ENCODE data around the gene LAIR2.

The LAIR2 gene

DNA sequence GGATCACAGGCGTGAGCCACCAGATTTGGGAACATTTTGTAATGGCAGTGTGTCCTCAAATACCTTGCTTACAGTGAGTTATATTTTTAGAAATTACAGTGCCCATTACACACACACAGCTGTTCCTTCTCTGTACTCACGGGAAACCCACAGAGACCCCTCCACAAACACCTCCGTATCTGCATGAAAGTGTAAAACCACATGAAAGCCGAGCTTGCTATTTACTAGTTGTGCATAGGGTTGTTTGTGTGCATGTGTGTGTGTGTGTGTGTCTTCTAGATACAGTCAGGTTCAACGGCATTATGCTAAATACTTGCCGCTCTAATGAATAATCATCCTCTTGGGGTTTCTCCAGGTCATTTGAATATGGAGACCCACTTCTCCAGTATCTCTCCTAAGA, 48.7 kb downstream of the LAIR2 start:
- DNase-seq (ENCODE audit: low read depth) = no peak
- TF ChIP-seq, protein P1, sequence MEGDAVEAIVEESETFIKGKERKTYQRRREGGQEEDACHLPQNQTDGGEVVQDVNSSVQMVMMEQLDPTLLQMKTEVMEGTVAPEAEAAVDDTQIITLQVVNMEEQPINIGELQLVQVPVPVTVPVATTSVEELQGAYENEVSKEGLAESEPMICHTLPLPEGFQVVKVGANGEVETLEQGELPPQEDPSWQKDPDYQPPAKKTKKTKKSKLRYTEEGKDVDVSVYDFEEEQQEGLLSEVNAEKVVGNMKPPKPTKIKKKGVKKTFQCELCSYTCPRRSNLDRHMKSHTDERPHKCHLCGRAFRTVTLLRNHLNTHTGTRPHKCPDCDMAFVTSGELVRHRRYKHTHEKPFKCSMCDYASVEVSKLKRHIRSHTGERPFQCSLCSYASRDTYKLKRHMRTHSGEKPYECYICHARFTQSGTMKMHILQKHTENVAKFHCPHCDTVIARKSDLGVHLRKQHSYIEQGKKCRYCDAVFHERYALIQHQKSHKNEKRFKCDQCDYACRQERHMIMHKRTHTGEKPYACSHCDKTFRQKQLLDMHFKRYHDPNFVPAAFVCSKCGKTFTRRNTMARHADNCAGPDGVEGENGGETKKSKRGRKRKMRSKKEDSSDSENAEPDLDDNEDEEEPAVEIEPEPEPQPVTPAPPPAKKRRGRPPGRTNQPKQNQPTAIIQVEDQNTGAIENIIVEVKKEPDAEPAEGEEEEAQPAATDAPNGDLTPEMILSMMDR (conservative IDR thresholded peaks at IDR 0.05; ENCODE audit: low read length) = no peak
- H3K4me3 ChIP-seq (ENCODE audit: low read length) = no peak overlapping the region

DNA sequence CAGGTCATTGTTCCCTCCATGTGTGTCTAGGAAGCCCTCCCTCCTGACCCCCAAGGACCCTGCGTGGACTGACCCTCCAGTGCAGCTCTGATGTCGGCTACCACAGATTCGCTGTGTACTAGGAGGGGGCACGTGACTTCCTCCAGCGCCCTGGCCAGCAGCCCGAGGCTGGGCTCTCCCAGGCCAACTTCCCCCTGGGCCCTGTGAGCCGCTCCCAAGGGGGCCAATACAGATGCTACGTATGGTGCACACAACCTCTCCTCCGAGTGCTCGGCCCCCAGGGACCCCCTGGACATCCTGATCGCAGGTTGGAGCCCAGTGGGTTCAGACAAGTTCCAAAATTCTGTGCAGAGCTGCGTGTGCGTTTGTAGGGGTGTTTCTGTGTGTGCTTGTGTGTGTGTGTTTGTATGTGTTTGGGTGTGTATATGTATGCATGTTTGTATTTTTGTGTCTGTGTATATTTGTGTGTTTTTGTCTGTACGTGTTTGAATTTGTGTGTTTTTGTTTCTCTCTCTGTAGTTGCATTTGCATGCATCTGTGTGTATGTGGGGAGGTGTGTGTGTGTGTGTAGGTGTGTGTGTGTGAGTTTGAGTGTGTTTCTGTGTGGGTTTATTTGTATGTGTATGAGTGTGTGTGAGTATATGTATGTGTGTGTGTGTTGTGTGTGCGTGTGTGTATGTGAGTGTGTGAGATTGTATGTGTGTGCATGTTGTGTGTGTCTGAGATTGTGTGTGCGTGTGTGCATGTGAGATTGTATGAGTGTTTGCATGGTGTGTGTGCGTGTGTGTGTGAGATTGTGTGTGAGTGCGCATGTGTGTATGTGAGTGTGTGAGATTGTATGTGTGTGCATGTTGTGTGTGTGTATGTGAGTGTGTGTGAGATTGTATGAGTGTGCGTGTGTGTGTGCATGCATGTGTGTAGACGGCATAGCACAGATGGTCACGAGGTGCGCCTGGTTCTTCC, 49.6 kb downstream of the LAIR2 start:
- H3K4me3 ChIP-seq (ENCODE audit: low read length) = no peak overlapping the region
- DNase-seq (ENCODE audit: low read depth) = no peak
- TF ChIP-seq, protein P1 (conservative IDR thresholded peaks at IDR 0.05; ENCODE audit: low read length) = no peak

DNA sequence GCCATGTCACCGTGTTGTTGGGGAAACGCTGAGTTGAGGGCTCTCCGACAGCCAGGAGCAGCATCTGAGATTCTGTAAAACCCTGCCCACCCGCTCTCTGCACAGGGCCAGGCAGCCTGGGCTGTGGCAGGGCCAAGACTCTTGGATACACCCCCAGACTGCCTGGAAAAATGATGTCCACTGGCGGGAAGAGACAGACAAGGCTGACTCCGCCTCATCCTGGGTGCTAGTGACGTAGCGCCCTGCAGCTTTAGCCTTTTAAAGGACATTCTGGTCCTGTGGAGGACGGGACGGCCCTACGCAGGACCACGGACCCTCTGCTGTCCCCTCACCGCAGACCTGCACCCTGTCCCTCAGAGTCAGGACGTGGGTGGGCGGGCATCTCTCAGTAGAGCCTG, 50.3 kb downstream of the LAIR2 start:
- no peak overlapping the region for H3K4me3 ChIP-seq (ENCODE audit: low read length)
- TF ChIP-seq, protein P1 (conservative IDR thresholded peaks at IDR 0.05; ENCODE audit: low read length) = no peak
- no peak for DNase-seq (ENCODE audit: low read depth)

DNA sequence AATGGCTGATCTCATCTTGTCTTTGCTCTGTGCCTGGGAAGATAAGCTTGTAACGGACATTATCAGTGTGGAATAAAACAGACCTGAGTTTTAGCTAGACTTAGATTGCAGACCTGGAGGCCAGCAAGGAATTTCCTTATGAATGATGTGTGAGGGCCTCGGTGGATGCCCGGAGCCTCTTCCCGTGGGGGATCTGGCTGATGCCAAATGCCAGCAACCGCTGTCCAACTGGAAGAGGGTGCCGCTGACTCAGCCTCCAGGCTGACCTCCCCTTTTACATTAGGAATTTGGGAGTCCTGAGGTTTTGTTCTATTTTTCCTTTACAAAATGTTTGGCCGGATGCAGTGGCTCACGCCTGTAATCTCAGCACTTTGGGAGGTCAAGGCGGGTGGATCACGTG, 51.4 kb downstream of the LAIR2 start:
- H3K4me3 ChIP-seq (ENCODE audit: low read length) = no peak overlapping the region
- no peak for DNase-seq (ENCODE audit: low read depth)
- TF ChIP-seq, protein P1 (conservative IDR thresholded peaks at IDR 0.05; ENCODE audit: low read length) = no peak

DNA sequence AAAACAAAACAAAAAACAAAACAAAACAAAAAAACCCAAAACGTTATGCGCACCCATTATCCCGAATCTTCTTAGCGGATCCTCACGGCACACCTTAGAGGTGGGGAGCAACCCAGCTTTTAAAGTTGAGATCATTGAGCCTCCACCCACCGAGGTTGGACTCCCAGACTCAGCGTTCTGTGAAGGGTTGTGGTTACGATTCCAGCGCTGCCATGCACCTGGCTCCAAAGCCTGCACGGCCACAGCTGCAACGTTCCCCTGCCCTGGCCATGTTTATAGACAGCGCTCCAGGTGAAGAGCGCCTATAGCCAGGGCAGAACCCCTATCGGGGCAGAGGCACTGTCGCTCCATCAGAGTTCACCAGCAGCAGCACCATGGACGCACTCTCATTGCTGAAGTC, 52.3 kb downstream of the LAIR2 start:
- H3K4me3 ChIP-seq (ENCODE audit: low read length) = no peak overlapping the region
- DNase-seq (ENCODE audit: low read depth) = no peak
- TF ChIP-seq, protein P1 (conservative IDR thresholded peaks at IDR 0.05; ENCODE audit: low read length) = no peak

DNA sequence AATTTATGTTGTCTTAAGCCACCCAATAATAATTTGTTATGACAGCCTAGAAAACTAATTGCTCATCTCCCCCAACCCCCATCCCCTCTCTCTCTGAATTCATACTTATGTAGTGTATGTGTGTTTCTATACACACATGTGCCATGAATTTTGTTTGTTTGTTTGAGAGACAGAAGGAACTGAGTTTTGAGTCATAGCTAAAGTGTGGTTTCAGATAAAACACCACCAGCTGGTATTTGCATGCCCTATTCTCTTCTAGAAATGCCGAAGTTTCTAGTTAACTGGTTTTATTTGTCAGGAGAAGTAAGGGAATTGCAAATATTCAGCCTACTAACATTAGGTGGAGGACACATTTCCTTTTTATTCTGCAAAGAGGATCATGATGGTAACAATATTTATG, 53.6 kb downstream of the LAIR2 start:
- no peak for DNase-seq (ENCODE audit: low read depth)
- TF ChIP-seq, protein P1 (conservative IDR thresholded peaks at IDR 0.05; ENCODE audit: low read length) = no peak
- no peak overlapping the region for H3K4me3 ChIP-seq (ENCODE audit: low read length)

DNA sequence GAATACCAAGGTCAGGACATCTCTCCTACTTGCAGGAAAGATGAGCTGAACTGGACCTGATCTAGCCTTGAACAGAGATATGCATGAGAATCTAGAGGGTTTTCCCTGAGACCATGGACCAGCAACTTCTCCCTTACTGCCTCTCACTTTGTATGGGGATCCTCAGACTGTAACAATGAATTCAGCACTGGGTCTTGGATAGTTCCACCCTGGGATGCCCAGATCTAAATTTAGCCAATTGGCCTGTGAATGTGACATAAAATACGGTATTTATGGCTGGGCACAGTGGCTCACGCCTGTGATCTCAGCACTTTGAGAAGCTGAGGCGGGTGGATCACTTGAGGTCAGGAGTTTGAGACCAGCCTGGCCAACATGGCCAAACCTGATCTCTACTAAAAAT, 55.7 kb downstream of the LAIR2 start:
- no peak for DNase-seq (ENCODE audit: low read depth)
- no peak overlapping the region for H3K4me3 ChIP-seq (ENCODE audit: low read length)
- TF ChIP-seq, protein P1 (conservative IDR thresholded peaks at IDR 0.05; ENCODE audit: low read length) = no peak

Data from AG10803 (cell line).